NCI-H226 (cell line): ENCODE results near the gene EYA2.
"Not testable (repeated sequence)": the region's sequence is repeated elsewhere in the genome, so short reads cannot be mapped to it uniquely, and the experiment has no call there.

Experiments
- DNase-seq: peaks from one replicate; pipeline ENCODE4 v3.0.0-alpha.2; 2015

Gene EYA2

GRCh38 chr20:46894579-46894958 is at the start of gene EYA2:
Gene EYA2, plus strand, starts transcription at chr20:46894843. Its CDS starts 95,168 bp downstream, at chr20:46990011.
- DNase-seq = no peak

DNA sequence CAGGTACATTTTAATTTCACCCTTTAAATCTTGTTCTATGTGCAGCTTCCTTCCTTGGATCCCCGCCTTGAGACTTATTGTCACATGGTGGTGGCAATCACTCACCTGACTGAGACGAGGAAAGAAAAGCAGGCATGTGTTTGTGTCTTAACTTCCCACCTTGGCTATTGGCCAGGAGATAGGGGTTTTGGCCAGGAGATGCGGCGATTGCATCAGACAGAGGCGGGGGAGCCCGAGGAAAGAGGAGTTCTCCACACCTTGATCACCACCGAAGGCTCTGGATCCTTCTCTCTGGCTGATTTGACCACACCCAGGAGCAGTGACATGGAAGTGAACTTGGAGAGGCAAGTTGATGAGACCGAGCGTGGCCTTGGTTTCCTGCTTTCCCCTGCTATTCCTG is 49.7 kb upstream of the EYA2 start:
- no peak for DNase-seq

DNA sequence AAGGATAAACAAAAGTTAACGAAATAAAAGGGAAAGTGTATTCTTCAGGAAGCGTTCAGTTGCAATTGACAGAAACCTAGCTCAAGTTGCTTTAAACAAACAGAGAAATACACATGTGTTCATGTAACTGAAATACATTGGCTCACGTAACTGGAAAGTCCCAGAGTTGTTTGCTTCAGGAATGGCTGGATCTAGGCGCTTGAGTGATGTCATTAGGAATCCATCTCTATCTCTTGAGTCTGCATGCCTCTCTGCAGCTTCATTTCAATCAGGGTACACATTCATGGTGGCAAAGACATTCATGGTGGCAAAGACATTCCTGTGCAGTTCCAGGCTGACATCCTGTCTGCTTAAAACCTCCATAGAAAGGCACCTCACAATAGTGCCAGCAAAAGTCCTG is 45.4 kb upstream of the EYA2 start:
- DNase-seq = no peak

DNA sequence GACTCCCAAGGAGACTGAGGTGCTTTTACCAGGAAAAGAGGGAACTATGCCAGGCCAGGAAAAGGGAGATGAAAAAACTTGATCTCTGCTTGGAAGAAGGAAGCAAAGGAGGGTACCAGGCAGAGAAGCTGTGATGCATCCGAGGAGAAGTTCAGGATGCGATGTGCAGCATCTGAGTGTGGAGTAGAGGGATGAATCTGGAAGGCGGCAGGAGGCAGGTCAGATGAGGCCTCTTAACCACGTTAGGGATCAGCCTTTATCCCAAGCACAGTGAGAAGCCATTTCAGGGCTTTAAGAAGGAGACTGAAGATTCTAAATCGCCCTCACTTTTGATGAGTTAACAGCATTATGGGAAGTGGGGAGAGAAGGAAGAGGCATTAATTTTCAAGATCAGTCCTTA is 44.9 kb upstream of the EYA2 start:
- no peak for DNase-seq

- no peak for DNase-seq
Observed at GRCh38 chr20:46850416-46850815, 44.2 kb upstream of the EYA2 start.

- no peak for DNase-seq
Observed at GRCh38 chr20:46850896-46851295, 43.7 kb upstream of the EYA2 start.

GRCh38 chr20:46851746-46852145 is 42.9 kb upstream of the EYA2 start:
- no peak for DNase-seq

- DNase-seq = no peak
Observed at GRCh38 chr20:46852313-46852712, 42.3 kb upstream of the EYA2 start.

- no peak for DNase-seq
Observed at GRCh38 chr20:46853926-46854325, 40.7 kb upstream of the EYA2 start.

DNA sequence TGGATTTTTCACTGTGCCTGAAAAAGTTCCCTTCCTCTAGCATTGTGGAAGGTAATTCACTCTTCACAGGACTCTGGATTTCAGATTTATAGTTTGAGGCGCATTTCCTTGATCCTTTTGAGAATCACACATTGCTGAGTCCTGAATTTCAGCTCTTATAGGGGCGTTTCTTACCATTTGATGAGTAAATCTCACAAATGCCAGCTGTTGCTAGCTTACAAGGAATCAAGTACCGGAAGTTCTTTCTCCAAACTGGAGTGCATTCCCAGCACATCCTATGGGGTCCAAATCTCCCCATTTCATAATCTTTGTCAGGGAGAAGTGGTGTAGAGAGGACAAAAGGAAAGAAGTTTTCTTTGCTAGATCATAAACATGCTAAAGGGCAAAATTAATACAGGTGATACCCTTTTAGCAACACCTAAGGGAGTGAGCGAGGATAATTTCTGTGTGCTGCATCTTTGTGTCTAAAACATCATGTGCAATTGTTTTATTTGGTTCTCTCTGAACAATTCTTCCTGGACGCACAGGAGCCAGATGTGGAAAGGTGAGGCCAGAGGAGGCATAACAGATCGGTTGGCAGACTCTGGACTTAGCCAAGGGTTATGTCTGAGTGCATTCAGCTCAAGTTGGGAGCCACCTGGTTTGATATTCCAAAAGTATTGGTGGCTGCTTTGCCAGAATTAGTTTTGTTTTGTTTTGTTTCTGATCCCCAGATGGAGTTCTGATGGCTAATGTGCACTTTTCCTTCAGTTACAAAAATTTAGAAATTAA is 37.4 kb upstream of the EYA2 start:
- DNase-seq = no peak

DNA sequence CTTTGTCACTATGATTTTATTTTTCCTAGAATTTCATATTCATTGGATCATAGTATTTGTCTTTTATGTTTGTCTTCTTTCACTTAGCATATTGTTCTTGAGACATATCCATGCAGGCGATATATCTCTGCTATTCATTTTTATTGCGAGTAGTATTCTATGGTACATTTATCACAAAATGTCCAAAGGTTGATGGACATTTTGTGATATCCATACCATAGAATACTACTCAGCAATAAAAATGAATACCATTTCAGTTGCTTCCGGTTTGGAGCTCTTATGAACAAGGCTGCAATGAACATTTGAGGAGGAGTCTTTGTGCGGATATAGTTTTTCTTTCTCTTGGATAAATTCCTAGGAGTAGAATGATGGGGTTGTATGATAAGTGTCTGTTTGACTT is 28.8 kb upstream of the EYA2 start:
- no peak for DNase-seq

- DNase-seq = no peak
Observed at GRCh38 chr20:46870041-46870440, 24.6 kb upstream of the EYA2 start.

DNA sequence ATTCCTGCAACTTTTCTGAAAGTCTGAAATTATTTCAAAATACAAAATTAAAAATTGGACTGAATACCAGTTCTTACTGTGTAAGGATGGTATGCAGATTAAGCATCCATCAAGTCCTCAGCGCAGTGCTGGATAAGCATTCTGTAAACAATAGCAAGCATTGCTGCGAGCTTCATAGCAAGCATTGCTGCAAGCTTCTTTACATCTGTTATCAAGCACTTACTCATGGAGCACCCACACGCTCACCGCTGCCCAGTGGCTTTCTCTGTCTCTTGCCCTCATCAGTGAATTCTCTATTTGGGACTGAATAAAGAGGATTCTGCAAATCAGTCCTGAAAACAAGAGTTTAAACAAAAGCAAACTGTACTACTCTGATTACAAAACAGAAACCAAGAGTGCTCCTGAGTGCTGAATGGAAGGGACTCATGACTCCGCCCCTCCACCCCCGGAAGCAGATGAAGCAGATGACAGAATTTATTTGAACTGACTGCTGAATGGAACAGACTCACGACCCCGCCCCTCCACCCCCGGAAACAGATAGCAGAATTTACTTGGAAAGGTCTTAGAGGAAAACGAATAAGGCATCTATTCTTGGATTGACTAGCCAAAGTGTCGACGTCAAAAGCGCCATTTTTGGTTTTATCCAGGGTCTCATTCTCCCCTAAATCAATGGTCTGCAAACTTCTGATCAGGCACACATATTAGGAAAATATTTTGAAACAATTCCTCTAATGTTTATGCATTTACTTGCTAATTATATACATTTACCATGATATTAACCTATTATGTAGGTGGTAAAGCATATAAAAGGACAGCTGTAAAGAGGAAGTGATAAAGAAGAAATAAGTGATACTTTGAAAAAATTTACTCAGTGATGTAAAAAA is 22.1 kb upstream of the EYA2 start:
- no peak for DNase-seq

DNA sequence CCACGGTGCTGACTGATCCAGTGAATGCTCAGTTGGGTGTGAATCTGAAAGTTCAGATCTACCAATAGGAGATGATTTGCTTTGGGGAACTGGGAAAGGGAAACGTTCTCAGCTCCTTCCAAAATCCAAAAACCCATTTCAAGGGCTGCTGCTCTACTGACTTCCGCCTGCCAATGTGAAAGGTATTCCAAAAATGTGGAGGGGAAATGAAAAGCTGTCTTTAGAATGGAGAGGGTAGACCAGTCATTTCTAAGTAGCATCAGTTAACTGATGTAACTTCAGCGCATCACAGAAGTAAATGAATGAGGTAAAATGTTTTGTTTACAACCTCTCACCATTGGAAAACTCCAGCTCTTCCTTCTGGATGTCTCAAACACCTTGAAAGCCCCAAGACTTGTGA is 19.6 kb upstream of the EYA2 start:
- no peak for DNase-seq

DNA sequence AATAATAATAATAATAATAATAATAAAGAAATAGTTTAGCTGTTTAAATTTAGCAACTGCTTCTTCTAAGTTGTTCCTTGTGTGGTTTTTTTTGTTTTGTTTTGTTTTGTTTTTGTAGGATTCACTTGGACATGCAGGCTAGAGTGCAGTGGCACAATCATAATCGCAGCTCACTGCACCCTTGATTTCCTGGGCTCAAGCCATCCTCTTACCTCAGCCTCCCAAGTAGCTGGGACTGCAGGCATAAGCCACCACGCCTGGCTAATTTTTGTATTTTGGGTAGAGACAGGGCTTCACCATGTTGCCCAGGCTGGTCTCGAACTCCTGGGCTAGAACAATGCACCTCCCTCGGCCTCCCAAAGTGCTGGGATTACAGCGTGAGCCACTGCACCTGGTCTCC is 15.3 kb upstream of the EYA2 start:
- no peak for DNase-seq

GRCh38 chr20:46879963-46880362 is 14.7 kb upstream of the EYA2 start:
- DNase-seq = not testable (repeated sequence)

GRCh38 chr20:46883892-46884291 is 10.8 kb upstream of the EYA2 start:
- DNase-seq = no peak

DNA sequence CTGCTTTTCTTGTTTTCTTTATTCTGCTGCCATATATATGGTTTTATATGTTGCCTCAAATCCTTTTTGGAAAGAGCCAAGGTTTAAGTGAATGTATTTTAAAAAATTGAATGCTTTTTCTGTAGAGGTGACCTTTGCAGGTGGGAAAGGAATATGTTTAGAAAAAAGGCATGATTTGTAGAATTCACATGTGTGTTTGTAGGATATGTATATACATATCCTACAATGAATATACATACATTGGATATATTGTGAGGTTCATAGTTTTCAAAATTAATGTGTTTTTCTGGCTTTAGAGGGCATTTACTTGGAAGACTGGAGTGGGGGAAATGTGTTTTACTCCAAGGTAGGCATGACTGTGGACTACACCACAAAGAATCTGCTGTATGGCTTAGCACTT is 4.0 kb upstream of the EYA2 start:
- DNase-seq = no peak

DNA sequence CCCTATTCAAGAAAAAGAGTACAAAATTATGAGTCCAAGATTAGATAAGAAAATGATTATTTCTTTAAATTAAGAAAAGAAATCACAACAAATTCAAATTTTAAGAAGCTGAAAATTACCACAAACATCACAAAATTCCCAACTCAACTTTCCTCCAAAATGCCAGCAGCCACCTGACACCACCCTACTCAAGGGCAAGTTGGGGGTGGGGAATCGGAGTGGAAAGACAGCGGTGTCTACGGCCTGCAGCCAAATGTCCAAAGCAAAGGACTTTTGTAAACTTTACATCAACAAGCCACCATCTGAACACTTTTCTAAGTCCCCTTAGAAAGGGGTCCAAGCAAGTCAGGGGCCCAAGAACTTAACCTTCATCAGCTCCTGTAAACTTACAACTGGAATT is 1.6 kb upstream of the EYA2 start:
- no peak for DNase-seq

DNA sequence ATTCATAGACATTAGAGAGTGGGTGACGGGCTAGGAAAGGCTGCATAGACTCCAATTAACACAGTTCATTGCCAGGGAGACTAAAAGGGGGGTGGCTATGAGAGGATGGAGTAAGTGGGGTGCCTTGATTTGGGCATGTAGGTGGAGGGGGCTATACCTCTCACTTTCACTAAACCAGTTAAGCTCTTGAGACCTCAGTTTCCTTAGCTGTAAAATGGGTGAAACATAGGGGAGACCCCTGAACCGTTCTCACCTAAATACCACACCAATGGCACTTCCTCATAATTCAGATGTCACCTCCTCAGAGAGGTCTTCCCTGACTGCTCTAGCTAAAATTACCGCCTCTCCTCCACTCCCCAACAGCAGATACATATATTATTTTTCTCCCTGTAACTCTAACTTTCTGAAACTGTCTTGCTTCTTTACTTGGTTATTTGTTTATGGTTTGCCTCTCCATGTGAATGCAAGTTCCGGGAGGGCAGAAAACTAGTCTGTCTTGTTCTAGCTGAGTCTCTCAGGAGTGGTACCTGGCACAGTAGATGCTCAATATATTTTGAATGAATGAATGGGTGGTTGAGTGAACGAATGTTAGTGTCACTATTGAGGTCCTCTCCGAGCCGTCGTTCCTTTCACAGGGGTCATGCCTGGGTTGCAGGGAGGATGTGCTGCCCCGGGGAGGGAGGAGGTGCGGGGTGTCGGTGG is 615 bp upstream of the EYA2 start:
- DNase-seq = no peak

DNA sequence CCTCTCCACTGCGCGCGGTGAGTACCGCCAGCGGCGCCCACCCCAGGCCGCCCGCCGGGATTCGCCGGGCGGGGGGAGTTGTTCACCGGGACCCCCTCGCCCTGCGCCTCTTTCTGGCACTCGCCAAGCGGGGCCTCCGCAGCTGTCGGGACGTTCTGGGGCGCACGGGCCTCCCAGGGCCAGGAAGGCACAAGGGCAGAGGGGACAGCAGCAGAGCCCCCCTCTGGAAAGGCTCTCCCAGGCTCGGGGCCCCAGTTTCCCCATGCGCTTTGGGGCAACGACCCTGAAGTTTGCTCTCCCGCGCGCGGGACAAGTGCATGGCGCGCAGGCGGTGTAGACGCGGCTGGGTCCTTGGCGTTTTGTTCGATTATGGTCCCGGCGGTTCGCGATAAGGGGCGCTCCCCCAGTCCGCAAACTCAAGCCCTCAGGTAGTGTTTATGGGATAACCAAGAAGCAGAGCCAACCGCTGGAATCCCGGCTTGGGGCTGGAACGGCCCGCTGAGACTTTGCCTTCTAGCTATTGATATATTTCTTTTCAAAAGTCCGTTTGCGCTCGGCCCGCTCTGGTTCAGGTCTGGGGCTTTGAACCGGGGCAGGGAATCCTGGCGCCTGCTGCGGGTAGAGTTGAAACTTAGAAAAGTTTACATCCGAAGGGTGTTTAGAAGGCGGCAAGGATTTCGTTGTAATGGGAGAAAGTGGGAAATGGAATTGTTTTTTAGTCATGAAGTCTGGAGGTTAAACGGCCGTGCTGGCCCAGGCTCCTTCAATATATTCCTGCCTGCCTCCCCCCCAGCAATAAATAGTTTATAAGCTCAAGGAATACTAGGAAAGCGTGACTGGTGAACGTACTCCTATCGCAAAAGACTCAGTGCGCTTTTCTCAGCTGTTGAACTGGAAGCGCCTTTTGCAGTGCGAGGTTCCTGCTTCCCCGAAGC is 595 bp downstream of the EYA2 start:
- DNase-seq = no peak

GRCh38 chr20:46895906-46896242 is 1.2 kb downstream of the EYA2 start:
- no peak for DNase-seq
